NCI-H146 (cell line): ENCODE results near the gene DOK7.

Source experiments
- DNase-seq: peaks from one replicate; lab custom pipeline; 2025; lab: John Stamatoyannopoulos, UW

Gene DOK7

DNA sequence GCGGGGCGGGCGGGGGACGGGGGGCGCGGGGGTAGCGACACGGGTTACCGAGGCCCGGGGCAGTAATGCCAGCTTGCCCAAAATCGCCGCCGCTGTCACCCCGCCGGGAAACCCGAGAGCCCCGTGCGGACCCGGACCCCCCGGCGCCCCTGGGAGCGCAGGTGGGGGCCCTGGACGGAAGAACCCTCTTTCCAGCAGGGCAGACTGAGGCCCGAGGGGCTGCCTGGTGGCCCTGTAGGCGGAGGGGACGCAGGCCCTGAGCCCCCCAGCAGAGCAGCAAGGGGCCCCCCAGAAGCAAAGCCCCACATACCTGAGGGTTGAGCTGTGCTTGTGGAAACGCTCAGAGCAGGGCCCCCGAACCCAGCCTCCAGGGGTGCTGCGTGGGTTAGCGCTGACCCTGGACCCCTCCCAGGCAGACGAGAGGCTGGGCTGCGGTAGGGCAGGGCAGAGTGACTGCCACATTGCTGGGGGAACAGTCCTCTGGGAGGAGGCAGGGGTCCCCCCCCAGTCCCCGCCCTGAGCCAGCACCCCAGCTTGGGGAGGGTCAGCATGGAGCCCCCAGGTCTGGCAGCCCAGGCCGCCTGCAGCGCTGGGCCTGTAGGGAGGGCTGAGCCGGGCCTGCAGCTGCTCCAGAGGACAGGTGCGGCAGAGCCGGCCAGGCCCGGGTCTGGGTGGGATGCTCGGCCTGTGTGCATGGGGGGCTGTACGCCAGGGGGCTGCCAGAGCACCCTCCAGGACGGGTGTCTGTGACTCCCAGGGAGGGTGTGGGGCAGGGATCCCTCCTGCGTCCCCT lies 646 bp downstream of the DOK7 start:
- no peak for DNase-seq

DNA sequence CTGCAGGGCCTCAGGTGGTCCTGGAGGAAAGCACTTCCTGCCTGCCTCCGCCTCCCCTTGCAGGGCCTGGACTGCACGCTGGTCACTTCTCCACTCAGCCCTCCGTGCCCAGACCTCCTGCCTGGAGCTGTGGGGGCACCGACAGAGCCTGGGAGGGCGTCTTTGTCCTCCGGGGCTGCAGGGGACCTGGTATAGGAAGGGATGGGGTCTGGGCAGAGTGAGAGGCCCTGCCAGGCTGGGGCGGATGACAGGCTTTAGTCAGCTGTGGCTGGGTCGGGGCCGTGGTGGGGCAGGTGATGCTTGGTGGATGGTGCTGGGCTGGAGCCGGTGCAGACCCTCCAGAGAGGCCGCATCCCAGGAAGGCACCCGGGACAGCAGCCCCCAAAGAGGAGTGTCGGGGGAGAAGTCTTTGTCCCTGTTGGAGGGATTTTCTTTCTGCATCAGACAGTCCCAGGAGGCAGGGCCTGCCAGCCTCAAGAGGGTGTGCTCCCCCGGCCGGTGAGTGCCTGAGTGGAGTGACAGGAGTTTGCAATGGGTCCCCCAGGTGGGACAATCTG lies 1.3 kb downstream of the DOK7 start:
- DNase-seq: no peak

DNA sequence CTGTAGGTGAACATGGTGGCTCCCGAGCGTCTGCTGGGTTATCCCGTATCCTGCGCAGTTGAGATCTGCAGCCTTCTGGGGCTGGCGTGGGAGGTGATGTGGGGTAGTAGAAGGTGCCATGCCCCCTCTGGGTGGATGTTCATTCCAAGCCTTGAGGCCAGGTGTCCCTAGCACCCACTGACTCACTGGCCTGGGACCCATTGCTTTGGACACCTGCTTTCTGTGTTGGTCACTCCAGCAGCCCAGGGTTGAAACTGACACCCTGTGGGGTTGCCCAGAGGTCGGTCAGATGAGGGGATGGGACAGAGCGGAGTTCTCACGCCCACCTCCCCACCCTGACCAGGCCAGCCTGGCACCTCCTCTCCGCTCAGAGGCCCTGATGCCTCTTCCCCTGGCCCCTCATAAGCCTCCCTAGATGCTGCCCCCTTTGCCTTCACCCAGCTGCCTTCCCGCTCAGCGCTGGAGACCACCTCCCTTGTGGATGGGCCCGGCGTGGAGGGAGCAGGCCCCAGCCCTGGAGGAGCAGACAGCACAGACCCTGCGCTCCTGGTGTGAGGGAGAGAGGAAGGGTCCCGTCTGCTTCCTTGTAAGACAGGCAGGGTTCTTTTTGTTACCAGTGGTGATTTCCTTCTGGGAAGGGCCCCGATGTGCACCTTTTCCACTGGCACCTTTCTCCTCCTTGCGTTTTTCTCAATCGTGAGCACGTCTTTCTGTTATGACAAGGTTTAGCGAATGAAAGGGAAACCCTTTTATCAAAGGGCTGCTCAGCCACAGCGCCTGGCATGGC lies 2.0 kb downstream of the DOK7 start:
- no peak for DNase-seq

DNA sequence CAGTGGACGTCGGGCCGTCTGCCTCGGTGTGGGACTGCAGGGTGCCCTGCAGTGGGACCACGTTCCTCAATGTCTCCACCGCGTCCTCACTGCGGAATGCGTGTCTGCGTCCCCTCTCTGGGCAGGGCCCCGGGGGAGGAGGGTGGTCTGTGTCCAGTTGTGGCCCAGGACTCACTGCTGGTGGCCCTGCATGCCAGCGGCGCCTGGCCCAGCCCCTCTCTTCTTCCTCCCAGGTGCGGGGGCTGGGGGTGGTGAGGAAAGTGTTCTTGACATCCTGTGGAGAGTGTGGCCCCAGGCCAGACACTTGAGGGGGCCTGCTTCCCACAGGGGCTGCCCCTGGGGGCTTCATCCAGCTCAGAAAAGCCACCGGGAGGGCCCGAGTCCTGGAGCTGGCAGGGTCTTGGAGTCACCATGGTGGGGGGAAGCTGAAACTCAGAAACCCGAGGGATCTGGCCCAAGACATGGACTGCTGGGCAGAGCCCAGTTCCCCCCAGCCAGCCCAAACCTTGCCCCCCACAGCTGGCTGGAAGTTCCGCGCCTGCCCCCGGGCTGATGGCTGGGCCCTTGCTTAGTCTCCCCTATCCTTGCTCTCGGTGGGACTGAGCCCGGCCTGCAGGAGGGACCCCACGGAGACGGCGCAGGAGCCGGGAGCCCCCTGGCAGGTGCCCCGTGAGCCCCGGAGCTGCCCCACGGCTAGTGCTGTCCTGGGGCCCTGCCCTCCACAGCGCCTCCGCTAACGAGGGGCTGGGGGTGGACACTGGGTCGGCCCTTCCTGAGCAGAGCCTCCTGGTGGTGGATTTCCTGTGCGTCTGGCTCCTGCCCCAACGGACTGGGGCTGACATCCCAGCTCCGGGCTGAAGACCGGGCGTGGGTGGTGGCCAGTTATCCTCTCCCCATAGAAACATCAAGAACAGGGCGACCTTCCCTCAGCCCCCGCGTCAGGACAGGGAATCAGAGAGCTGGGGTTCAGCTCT lies 2.9 kb downstream of the DOK7 start:
- no peak for DNase-seq

GRCh38 chr4:3466691-3467600 lies 3.8 kb downstream of the DOK7 start:
- no peak for DNase-seq

DNA sequence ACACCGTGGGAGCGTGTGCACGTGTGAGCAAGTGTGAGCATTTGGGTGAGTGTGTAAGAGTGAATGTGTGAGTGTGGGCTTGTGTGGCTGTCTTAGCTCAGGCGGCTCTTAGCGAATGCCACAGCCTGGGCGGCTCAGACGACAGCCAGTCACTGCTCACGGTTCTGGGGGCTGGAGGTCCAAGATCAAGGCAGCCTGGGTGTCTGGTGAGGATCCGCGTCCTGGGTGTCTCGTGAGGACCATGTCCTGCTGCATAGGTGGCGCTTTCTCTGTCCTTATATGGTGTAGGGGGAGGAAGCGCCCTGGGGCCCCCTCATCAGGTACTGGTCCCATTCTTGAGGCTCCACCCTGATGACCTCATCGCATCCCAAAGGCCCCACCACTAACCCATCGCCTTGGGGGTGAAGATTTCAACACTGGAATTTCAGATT lies 4.5 kb downstream of the DOK7 start:
- no peak for DNase-seq

- no peak for DNase-seq
These were observed 5.0 kb downstream of the DOK7 start for GRCh38 chr4:3468154-3468553.

DNA sequence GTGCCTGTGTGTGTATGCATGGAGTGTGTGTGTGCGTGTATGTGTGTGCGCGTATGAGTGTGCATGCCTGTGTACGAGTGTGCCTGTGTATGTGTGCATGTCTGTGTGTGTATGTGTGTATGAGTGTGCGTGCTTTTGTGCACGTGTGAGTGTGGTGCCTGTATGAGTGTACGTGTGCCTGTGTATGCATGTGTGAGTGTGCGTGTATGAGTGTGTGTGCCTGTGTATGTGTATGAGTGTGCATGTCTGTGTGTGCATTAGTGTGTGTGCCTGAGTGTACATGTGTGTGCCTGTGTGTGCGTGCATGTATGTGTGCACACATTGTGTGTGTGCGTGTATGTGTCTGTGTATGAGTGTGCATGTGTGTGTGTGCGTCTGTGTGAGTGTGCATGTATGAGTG lies 5.7 kb downstream of the DOK7 start:
- no peak for DNase-seq

DNA sequence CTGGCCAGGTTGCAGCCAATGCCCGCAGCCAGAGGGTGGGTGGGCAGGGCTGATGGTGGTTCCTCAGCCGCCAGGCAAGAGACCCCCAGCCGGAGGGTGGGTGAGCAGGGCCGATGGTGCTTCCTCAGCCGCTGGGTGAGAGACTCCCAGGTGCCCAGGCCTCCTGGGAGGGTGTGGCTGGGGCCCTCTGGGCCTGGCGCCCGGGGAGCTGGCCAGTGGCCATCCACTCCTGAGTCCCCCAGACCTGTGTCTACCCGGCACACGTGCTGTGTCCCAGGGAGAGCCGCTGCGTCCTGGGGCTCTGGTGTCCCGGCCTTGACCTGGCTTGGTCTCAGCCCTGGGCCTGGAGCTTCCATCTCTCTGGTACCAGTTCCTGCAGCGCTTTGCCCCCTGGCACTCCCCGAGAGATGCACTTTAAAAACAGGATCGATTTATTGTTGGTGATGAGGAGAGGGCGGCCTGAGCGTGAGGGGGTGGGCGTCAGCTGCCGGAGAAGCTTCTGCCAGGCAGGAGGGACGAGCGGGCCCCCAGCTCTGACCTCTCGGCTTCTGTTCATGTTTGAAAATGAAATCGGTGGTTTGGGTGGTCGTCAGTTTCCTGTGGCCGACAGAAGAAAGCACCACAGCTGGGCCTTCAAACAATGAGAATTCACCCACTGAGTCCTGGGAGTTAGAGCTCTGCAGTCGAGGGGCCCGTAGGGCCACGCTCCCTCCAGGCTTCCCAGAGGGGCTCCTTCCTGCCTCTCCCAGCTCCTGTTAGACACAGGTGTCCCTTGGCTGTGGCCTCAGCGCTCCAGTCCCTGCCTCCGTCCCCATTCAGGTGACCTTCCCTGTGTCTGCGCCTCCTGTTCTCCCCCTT lies 6.5 kb downstream of the DOK7 start:
- DNase-seq: no peak

DNA sequence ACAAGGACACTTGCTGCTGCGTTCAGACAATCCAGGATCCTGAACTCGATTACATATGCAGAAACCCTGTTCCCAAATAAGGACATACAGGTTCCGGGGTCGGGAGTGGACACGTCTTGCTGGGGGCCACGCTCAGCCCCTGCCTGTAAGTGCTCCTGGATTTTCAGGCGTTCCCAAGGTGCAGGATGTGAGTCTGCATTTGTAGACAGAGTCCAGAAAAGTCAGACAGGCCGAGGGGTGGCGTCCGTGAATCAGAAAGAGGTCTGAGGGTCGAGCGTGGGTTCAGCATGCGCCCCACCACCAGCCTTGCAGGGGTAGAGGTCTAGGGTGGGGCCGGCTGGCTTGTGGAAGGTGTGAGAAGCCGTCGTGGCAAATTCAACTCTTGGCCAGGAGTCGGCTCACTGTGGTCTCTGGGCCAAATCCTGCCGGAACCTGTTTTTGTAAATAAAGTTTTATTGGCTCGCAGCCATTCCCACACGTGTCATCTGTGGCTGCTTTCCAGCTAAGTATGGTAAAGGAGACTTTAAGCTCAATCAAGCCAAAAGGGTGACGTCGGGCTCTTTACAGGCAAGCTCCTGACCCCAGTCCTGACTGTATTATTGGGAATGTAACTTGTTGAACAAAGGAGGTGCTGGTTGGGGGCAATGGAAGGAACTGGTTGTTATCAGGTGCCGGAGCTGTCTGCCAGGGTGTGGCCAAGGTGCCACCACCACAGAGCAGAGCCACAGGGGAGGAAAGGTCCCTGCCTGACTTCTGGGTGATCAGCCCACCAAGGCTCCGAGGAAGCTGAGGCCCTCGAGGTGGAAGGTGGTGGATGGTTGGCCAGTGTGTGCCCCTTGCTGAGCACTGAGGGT lies 7.4 kb downstream of the DOK7 start:
- no peak for DNase-seq

DNA sequence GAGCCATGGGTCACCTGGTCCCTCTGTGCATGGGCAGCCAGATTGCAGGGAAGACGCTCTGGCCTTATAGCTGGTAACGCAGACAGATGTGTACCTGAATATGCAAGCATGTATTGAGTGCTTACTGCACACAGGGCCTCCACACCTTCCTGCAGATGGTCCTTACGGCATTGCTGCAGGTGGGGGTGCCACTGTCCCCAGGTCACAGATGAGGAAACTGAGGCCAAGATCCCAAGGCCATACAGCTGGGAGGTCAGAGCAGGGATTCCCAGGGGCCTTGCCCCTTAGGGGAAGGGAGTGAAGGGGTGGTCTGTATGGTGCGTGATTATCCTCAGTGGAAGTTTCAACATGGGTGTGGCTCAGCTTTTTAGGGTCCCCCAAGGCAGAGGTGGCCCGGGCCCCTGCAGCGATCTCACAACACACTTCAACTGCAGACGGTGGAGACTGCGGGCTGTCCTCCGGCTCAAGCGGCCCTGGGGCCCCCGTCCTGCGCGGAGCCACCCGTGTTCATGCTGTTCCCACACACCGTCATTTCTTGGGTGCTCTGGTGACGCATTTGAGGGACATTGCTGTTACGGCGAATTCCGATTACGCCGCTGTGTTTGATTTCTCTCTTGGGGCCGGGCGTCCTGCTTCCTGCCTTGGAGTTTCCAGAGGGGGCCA lies 8.1 kb downstream of the DOK7 start:
- DNase-seq: no peak

GRCh38 chr4:3471886-3472285 lies 8.8 kb downstream of the DOK7 start:
- DNase-seq: no peak

DNA sequence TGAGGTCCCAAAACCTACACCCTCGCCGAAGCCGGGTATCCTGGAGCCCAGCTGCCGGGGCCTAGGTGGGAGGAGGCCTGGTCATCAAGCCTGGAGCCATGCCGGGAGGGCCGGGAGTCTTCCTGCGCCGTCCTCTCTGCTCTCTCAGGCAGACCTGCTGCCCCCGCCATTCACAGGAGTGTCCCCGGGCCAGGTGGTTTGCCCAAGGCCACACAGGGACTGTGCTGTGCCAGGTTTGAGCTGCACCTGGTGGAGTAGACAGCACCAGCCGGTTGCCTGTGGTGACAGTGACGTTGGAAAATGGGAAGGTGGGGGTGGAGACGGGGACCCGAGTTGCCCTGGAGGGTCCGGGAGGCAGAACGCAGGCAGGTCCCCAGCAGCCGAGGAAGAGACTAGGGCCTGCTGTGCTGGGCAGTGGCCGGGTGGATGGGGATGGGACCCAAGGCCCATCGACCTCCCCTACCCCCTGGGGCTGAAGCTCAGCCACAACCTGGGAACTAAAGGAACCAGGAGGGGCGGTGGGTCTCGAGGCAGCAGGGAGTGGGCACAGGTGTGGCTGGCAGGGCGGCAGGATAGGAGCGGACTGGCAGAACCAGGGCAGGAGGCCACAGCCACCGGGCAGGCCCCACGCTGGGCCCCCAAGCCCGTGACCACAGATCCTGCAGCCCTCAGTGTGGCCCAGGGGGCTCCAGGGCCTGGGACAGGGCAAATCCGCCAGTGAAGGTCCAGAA lies 9.5 kb downstream of the DOK7 start:
- peak; percentile 73 for DNase-seq

DNA sequence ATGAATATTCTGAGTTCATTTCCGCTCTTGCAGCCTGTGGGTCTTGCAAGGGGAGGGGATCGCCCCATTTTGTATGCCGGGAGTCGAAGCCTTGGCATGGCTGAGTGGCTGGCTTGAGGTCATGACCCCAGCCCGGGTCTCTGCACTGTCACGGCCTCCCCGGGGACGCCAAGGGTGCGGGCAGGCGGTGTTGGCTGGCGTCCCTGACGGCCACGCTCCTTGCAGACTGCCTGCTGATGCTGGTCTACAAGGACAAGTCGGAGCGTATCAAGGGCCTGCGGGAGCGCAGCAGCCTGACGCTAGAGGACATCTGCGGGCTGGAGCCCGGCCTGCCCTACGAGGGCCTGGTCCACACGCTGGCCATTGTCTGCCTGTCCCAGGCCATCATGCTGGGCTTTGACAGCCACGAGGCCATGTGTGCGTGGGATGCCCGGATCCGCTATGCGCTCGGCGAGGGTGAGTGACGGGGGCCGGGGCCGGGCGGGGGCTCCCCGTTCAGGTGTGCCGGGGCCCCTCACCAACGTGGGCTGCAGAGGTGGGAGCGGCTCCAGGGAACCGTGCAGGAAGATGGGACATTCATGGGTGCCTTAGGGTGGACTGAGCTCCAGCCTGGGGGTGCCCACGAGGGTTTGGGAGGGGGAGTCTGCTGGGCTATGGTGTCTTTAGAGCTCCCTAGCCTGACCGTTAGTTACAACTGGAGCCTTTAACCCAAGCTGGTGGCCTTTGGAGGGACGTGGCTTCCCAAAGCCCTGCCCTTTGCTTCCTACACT lies 10.3 kb downstream of the DOK7 start:
- DNase-seq: no peak

- DNase-seq: no peak
These were observed 11.1 kb downstream of the DOK7 start for GRCh38 chr4:3473996-3474765.

GRCh38 chr4:3475041-3475712 lies 12.1 kb downstream of the DOK7 start:
- DNase-seq: no peak
